GM20000 (cell line): ENCODE measurements around the gene FZD2.

Experiments
- DNase-seq: peaks from one replicate; pipeline ENCODE4 v3.0.0; 2012; ENCODE audit warnings: low spot score
- CTCF ChIP-seq: IDR thresholded peaks from 2 replicates; pipeline ENCODE4 v1.5.1; 2012; ENCODE audit warnings: mild to moderate bottlenecking, control low read depth; ENCODE audit errors: extremely low read depth, missing control alignments

Gene FZD2

GRCh38 chr17:44601973-44602372, 44.7 kb downstream of the FZD2 start:
- no peak for DNase-seq
- TF ChIP-seq CTCF = no peak

GRCh38 chr17:44602390-44602789, 45.1 kb downstream of the FZD2 start:
- DNase-seq = no peak
- no peak for TF ChIP-seq CTCF

- no peak for TF ChIP-seq CTCF
- no peak for DNase-seq
Measured at GRCh38 chr17:44602970-44603369, 45.7 kb downstream of the FZD2 start.

- no peak for DNase-seq
- no peak for TF ChIP-seq CTCF
Measured at GRCh38 chr17:44604116-44604761, 47.0 kb downstream of the FZD2 start.

GRCh38 chr17:44604768-44605485, 47.6 kb downstream of the FZD2 start:
- no peak for TF ChIP-seq CTCF
- DNase-seq = no peak

- no peak for TF ChIP-seq CTCF
- DNase-seq = no peak
Measured at GRCh38 chr17:44606658-44607057, 49.4 kb downstream of the FZD2 start.

- DNase-seq = no peak
- TF ChIP-seq CTCF = no peak
Measured at GRCh38 chr17:44607836-44608690, 50.8 kb downstream of the FZD2 start.
